GM23248 (cell line): Measurements from ENCODE around the gene ABCB1.

Source experiments
- EZH2 ChIP-seq: fragments of 200-600 bp; sonication (generic); IDR thresholded peaks from 2 replicates; pipeline ENCODE4 v1.6.1; 2018; ENCODE audit warnings: antibody characterized with exemption, mild to moderate bottlenecking; ENCODE audit not compliant: insufficient read depth, poor library complexity, severe bottlenecking
- EZH2phosphoT487 ChIP-seq: fragments of 200-600 bp; sonication (generic); IDR thresholded peaks from 2 replicates; pipeline ENCODE4 v1.6.1; 2018; ENCODE audit warnings: antibody characterized with exemption, moderate library complexity, mild to moderate bottlenecking, low read depth; ENCODE audit not compliant: insufficient read depth

GRCh38 chr7:87482115-87482514 is 118.6 kb downstream of the ABCB1 start:
- TF ChIP-seq EZH2 = no peak
- no peak for TF ChIP-seq EZH2phosphoT487
